ENCODE results near the gene TMEM135. TPM values are rescaled to one million over a fixed set of nuclear protein-coding genes. Genes with fewer than 3 reads are reported as not detected.
A peak's percentile ranks its signal among the peaks of the same experiment; 100 is the strongest.

TMEM135 gene
- polyA plus RNA-seq, 1 of the 3 experiments (the other 2 are of a cell fraction), result 3.0 TPM

DNA sequence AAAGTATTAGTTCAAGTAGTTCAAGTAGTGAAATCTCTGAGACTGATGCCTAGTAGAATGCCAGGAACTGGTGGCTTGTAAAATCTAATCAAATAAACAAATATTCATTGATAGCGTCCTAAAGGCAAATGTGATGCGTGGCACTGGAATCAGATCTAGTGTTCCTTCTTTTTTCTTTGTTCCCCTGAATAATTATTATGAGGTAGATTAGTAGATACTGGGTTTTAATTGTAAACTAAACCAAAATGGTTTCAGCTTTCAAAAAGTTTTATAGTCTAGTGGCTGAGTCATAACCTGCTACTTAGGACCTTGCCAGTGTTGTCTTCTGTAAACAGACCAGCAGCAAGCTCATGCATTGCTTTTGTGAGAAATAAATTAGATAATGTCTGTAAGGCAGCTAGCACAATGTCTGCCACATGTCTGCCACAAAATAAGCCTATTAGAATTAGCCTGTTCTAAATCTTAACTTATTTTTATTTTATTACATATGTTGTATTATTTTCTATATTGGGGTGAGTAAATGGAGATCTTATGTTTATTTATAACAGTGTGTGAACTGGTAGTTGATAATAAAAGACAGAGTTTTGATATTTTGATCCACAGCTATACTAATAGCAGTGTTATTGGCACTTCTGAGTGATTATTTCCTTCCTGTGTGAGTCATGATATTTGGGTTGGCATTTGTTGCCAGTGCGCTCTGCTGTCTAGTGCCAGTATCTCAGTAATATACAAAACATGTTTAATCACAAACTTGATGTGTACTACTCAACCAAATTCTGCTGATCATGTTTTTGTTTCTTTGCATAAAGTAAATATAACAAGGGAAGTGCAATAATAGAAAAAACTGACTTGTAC, 135.7 kb downstream of the TMEM135 start:
- DNase-seq, result no peak
- POLR2A ChIA-PET, result no interaction called here
- H4K20me1 ChIP-seq (ENCODE audit: insufficient read depth), result no peaks in the 10 kb centered on the region
- peaks cover 5 to 22% of the 10 kb centered on the region in 2 experiments; a peak in 2 of 4 replicates for H3K4me1 ChIP-seq (ENCODE audit: control insufficient read depth in 1 of 2, insufficient read depth in 2 of 2, low read depth in 1 of 2, low read length in 1 of 2)
- H2AFZ ChIP-seq (ENCODE audit: low read depth), result no peak overlapping the region
- H3K9ac ChIP-seq, result no peak overlapping the region
- CTCF ChIA-PET, result no interaction called here
- no peaks in the 10 kb centered on the region for H3K79me2 ChIP-seq (ENCODE audit: insufficient read depth)
- TF ChIP-seq FOXJ3 (CRISPR knock-in tag; IDR thresholded peaks at IDR 0.05) (no peak), POLR2AphosphoS5 (IDR thresholded peaks at IDR 0.05; ENCODE audit: low read depth, low read length) (no peak)
- TF ChIP-seq, protein P1, sequence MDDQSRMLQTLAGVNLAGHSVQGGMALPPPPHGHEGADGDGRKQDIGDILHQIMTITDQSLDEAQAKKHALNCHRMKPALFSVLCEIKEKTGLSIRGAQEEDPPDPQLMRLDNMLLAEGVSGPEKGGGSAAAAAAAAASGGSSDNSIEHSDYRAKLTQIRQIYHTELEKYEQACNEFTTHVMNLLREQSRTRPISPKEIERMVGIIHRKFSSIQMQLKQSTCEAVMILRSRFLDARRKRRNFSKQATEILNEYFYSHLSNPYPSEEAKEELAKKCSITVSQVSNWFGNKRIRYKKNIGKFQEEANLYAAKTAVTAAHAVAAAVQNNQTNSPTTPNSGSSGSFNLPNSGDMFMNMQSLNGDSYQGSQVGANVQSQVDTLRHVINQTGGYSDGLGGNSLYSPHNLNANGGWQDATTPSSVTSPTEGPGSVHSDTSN (IDR thresholded peaks at IDR 0.05), result peak; percentile 65; the same call in 1 of the 2 replicates
- H3K27me3 ChIP-seq (ENCODE audit: insufficient read depth), result no peaks in the 10 kb centered on the region
- no peaks in the 10 kb centered on the region for H3K9me3 ChIP-seq
- H3K9me2 ChIP-seq, result no peaks in the 10 kb centered on the region
- H3F3A ChIP-seq (replicated peaks; ENCODE audit: insufficient read depth), result peaks cover 8% of the 10 kb centered on the region
- peak overlapping the region; percentile 39 to 47 for H3K27ac ChIP-seq (ENCODE audit: low read depth in 2 of 2, low read length in 1 of 2)
- 64% methylated on average over 3 of the region's 3 CpGs for WGBS (ENCODE audit: low lambda C conversion rate)
- H3K36me3 ChIP-seq (replicated peaks in 1 of 2; ENCODE audit: control insufficient read depth in 1 of 2, insufficient read depth in 2 of 2, low read length in 1 of 2), result no peaks in the 10 kb centered on the region
- no peak overlapping the region for H3K4me3 ChIP-seq (ENCODE audit: low read depth in 2 of 2, low read length in 1 of 2)
- peak overlapping the region; percentile 18; the same call in 1 of the 2 replicates for H3K4me2 ChIP-seq

DNA sequence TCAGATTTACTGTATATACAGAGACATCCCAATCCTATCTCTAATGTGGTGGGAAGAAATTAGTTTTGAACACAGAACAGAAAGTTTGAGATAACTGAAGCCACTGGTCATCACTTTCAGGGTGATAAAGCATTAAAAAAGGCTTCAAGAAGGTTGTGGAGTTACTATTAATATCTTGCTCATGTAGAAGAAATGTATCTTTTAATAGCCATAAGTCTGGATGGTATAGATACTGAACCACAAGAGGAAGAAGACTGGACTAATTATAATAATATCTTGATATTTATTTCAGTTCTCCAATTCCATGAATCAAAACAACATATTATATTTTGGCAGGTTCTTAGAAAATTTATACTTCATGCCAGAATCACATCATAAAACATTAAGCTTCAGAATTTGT, 137.1 kb downstream of the TMEM135 start:
- no peak overlapping the region for H2AFZ ChIP-seq (ENCODE audit: low read depth)
- DNase-seq, result no peak
- peaks cover 8% of the 10 kb centered on the region for H3F3A ChIP-seq (replicated peaks; ENCODE audit: insufficient read depth)
- no peaks in the 10 kb centered on the region for H3K27me3 ChIP-seq (ENCODE audit: insufficient read depth)
- no peaks in the 10 kb centered on the region for H3K79me2 ChIP-seq (ENCODE audit: insufficient read depth)
- H3K4me2 ChIP-seq, result no peak overlapping the region
- ChIA-PET CTCF (no interaction called here), POLR2A (no interaction called here)
- H3K9me3 ChIP-seq, result no peaks in the 10 kb centered on the region
- peaks cover 5 to 22% of the 10 kb centered on the region in 2 experiments; a peak in 2 of 4 replicates for H3K4me1 ChIP-seq (ENCODE audit: control insufficient read depth in 1 of 2, insufficient read depth in 2 of 2, low read depth in 1 of 2, low read length in 1 of 2)
- TF ChIP-seq YY1 (IDR thresholded peaks at IDR 0.05; ENCODE audit: low read depth) (no peak), POLR2AphosphoS5 (IDR thresholded peaks at IDR 0.05; ENCODE audit: low read depth, low read length) (no peak), GATA2 (CRISPR knock-in tag; IDR thresholded peaks at IDR 0.05) (no peak), TEAD4 (IDR thresholded peaks at IDR 0.05; ENCODE audit: borderline replicate concordance, insufficient read depth) (no peak), FOSL2 (IDR thresholded peaks at IDR 0.05; ENCODE audit: borderline replicate concordance, low read depth) (no peak)
- no peak overlapping the region for H3K4me3 ChIP-seq (ENCODE audit: low read depth in 2 of 2, low read length in 1 of 2)
- no peaks in the 10 kb centered on the region for H4K20me1 ChIP-seq (ENCODE audit: insufficient read depth)
- H3K27ac ChIP-seq (ENCODE audit: low read depth in 2 of 2, low read length in 1 of 2), result no peak overlapping the region; a peak in 1 of 4 replicates
- H3K9ac ChIP-seq, result no peak overlapping the region
- peaks cover 0 to 6% of the 10 kb centered on the region in 2 experiments for H3K36me3 ChIP-seq (replicated peaks in 1 of 2; ENCODE audit: control insufficient read depth in 1 of 2, insufficient read depth in 2 of 2, low read length in 1 of 2)
- no peaks in the 10 kb centered on the region for H3K9me2 ChIP-seq

DNA sequence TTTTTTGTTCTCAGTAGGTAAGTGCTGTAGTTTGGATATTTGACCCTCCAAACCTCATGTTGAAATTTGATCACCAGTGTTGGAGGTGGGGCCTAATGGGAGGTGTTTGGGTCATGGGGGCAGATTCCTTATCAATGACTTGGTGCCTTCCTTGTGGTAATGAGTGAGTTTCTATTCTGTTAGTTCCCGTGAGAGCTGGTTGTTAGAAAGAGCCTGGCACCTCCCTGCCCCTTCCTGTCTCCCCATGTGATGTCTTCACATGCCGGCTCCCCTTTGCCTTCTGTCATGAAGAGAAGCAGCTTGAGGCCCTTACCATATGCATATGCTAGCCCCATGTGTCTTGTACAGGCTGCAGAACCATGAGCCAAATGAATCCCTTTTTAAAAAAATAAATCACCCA, 138.3 kb downstream of the TMEM135 start:
- peaks cover 8% of the 10 kb centered on the region for H3F3A ChIP-seq (replicated peaks; ENCODE audit: insufficient read depth)
- H4K20me1 ChIP-seq (ENCODE audit: insufficient read depth), result no peaks in the 10 kb centered on the region
- H2AFZ ChIP-seq (ENCODE audit: low read depth), result no peak overlapping the region
- no peak overlapping the region for H3K4me2 ChIP-seq
- ChIA-PET CTCF (no interaction called here), POLR2A (no interaction called here)
- H3K4me3 ChIP-seq (ENCODE audit: low read depth in 2 of 2, low read length in 1 of 2), result no peak overlapping the region
- TF ChIP-seq TEAD4 (IDR thresholded peaks at IDR 0.05; ENCODE audit: borderline replicate concordance, insufficient read depth), result no peak
- TF ChIP-seq GATA2 (CRISPR knock-in tag; IDR thresholded peaks at IDR 0.05), result no peak
- no peak for TF ChIP-seq FOXM1 (IDR thresholded peaks at IDR 0.05; ENCODE audit: low read depth)
- no peaks in the 10 kb centered on the region for H3K27me3 ChIP-seq (ENCODE audit: insufficient read depth)
- no peaks in the 10 kb centered on the region for H3K79me2 ChIP-seq (ENCODE audit: insufficient read depth)
- H3K9me3 ChIP-seq, result no peaks in the 10 kb centered on the region
- no peaks in the 10 kb centered on the region for H3K9me2 ChIP-seq
- peaks cover 5 to 22% of the 10 kb centered on the region in 2 experiments; a peak in 2 of 4 replicates for H3K4me1 ChIP-seq (ENCODE audit: control insufficient read depth in 1 of 2, insufficient read depth in 2 of 2, low read depth in 1 of 2, low read length in 1 of 2)
- H3K9ac ChIP-seq, result no peak overlapping the region
- 74% methylated on average over 2 of the region's 2 CpGs for WGBS (ENCODE audit: low lambda C conversion rate)
- peaks cover 0 to 6% of the 10 kb centered on the region in 2 experiments for H3K36me3 ChIP-seq (replicated peaks in 1 of 2; ENCODE audit: control insufficient read depth in 1 of 2, insufficient read depth in 2 of 2, low read length in 1 of 2)
- no peak for DNase-seq
- no peak overlapping the region for H3K27ac ChIP-seq (ENCODE audit: low read depth in 2 of 2, low read length in 1 of 2)

Data from SK-N-SH (cell line).